Bronchial epithelial cell (primary cell): Measurements from ENCODE around the gene BCAS3. TPM values are rescaled to one million over a fixed set of nuclear protein-coding genes. Genes with fewer than 3 reads are reported as not detected.

Experiments
- DNase-seq: peaks from one replicate; pipeline ENCODE4 v3.0.0-alpha.2; 2010; ENCODE audit warnings: low read depth
- FAIRE-seq: peaks from 2 replicates; lab custom pipeline; 2011; peaks lifted over from hg19 to GRCh38; lab: Jason Lieb, UNC
- H3K27me3 ChIP-seq: 2 replicates; pipeline ENCODE4 v1.5.1; 2011; ENCODE audit warnings: low read length; ENCODE audit not compliant: control insufficient read depth, insufficient read depth
- H3K36me3 ChIP-seq: 2 replicates; pipeline ENCODE4 v1.5.1; 2011; ENCODE audit warnings: low read length; ENCODE audit not compliant: control insufficient read depth, insufficient read depth
- H3K4me3 ChIP-seq: 2 replicates; pipeline ENCODE4 v1.5.1; 2011; ENCODE audit warnings: mild to moderate bottlenecking, low read depth, low read length, control low read depth
- total RNA-seq: library from RNA; depleted of rRNA; stranded (reverse); fragments of >200 nt; gene quantifications from 2 replicates; pipeline ENCODE4 v1.2.1, GENCODE V29; 2014
- TF ChIP-seq, protein P1 (sequence below): IDR thresholded peaks from 2 replicates; pipeline ENCODE4 v1.5.1; 2011; ENCODE audit warnings: mild to moderate bottlenecking, moderate library complexity, low read length, control low read depth, inconsistent platforms; ENCODE audit not compliant: insufficient read depth, severe bottlenecking

BCAS3 gene
- total RNA-seq, 1 donor from 2014 or later: 10.3 TPM

- Histone ChIP-seq H3K4me3 (no peak overlapping the region), H3K27me3 (no peaks in the 10 kb centered on the region), H3K36me3 (no peaks in the 10 kb centered on the region)
- FAIRE-seq (no peak), DNase-seq (no peak)
- TF ChIP-seq, protein P1, sequence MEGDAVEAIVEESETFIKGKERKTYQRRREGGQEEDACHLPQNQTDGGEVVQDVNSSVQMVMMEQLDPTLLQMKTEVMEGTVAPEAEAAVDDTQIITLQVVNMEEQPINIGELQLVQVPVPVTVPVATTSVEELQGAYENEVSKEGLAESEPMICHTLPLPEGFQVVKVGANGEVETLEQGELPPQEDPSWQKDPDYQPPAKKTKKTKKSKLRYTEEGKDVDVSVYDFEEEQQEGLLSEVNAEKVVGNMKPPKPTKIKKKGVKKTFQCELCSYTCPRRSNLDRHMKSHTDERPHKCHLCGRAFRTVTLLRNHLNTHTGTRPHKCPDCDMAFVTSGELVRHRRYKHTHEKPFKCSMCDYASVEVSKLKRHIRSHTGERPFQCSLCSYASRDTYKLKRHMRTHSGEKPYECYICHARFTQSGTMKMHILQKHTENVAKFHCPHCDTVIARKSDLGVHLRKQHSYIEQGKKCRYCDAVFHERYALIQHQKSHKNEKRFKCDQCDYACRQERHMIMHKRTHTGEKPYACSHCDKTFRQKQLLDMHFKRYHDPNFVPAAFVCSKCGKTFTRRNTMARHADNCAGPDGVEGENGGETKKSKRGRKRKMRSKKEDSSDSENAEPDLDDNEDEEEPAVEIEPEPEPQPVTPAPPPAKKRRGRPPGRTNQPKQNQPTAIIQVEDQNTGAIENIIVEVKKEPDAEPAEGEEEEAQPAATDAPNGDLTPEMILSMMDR: no peak
Observed at GRCh38 chr17:60747069-60747808, 69.6 kb downstream of the BCAS3 start.

DNA sequence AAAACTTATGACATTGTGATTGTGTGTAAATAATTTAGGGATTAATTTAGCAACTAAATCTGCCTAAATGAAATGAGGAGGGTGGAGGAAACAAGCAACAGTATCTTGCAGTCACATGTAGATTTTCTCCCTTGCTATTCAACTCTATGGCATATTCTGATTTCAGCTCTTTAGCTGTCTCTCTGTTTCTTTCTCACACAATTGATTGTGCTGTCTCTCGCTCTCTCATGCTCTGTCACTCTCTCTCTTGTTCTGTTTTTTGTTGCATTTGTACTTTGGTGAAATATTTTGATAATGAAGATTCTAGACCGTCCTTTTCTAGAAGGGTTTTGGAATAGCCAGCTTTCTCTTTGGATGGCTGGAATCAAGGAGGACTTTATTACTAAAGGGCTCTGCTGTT lies 70.6 kb downstream of the BCAS3 start:
- DNase-seq: no peak
- no peak for FAIRE-seq
- Histone ChIP-seq H3K36me3 (no peaks in the 10 kb centered on the region), H3K27me3 (no peaks in the 10 kb centered on the region), H3K4me3 (no peak overlapping the region)
- TF ChIP-seq, protein P1: no peak

DNA sequence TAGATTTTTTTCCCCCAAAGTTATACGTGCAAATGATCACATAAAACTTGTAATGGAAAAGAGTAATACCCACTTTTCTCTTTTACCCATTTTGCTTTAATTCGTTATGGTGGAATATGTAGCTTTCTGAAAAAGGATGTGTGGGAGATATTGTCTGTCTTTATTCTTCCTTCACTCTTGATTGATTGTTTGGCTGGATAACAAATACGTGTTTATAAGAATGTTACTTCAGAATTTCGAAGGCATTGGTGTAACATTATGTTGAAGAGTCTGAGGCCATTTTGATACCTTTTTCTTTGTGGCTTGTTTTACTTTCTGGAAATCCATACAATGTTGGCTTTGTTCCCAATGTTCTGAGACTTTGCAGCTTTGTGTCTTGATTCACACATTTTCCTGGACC lies 71.4 kb downstream of the BCAS3 start:
- no peak overlapping the region for H3K4me3 ChIP-seq
- FAIRE-seq: no peak
- TF ChIP-seq, protein P1: no peak
- H3K36me3 ChIP-seq: no peaks in the 10 kb centered on the region
- no peak for DNase-seq
- H3K27me3 ChIP-seq: no peaks in the 10 kb centered on the region

DNA sequence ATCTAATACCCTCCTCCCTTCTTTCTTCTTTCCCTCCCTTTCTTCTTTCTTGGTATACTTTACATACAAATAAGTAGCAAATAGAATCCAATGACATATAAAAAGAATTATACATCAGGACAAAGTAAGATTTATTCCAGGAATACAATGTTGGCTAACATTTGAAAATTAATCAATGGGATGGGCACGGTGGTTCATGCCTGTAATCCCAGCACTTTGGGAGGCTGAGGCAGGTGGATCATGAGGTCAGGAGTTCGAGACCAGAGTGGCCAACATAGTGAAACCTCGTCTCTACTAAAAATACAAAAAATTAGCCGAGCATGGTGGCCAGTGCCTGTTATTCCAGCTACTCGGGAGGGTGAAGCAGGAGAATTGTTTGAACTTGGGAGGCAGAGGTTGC lies 72.1 kb downstream of the BCAS3 start:
- DNase-seq (no peak), FAIRE-seq (no peak)
- H3K36me3 ChIP-seq: no peaks in the 10 kb centered on the region
- no peaks in the 10 kb centered on the region for H3K27me3 ChIP-seq
- H3K4me3 ChIP-seq: no peak overlapping the region
- TF ChIP-seq, protein P1: no peak

DNA sequence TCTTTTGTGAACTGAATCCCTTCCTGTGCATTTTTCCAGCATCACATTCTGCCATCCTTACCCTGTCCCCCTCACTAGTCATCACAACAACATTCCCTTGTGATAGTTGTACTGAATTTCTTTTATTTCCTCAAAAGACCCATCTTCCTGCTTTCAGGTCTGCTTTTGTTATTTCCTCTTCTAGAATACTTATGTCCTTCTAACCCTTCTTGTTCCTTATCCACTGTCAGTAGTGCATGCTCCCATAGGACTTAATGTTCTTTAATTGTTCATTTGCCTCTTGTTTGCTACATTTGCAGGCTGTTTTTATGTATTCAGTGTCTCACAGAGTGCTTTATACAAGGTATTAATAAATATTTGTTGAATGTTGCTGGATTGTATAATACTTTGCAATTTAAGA lies 73.0 kb downstream of the BCAS3 start:
- TF ChIP-seq, protein P1: no peak
- Histone ChIP-seq H3K36me3 (no peaks in the 10 kb centered on the region), H3K4me3 (no peak overlapping the region), H3K27me3 (no peaks in the 10 kb centered on the region)
- FAIRE-seq (no peak), DNase-seq (no peak)

DNA sequence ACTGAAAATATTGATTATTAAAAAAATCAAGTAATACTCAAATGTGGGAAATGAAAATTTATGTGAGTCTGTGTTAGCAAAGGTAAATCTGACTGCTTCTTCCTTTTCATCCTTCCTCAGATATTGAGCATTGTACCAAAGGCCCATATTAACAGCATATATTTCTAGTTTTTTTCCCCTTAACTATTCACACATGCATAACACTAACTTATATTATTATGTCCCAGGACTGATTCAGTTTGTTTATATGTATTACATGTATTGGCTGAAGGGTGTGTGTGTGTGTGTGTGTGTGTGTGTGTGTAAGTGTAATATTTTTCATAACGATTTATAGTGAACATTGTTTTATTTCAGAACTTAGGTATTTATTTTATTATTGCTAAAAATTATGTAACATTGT lies 74.2 kb downstream of the BCAS3 start:
- TF ChIP-seq, protein P1: no peak

More for the DNA sequence above, 74.2 kb downstream of the BCAS3 start:
- no peak for FAIRE-seq
- Histone ChIP-seq H3K36me3 (no peaks in the 10 kb centered on the region), H3K4me3 (no peak overlapping the region), H3K27me3 (no peaks in the 10 kb centered on the region)
- no peak for DNase-seq
